OCI-LY7 (cell line): ENCODE measurements around the gene SDCCAG8.

Source experiments
- CTCF ChIP-seq: fragments of 200-600 bp; sonication (generic); conservative IDR thresholded peaks from 2 replicates; pipeline ENCODE4 v1.5.1; 2014; ENCODE audit warnings: mild to moderate bottlenecking, antibody characterized with exemption, low read length, moderate library complexity, mixed read lengths
- EZH2phosphoT487 ChIP-seq: fragments of 200-600 bp; sonication (generic); IDR thresholded peaks from 2 replicates; pipeline ENCODE4 v1.6.1; 2018; ENCODE audit warnings: low read depth, borderline replicate concordance, mild to moderate bottlenecking, mixed run types, antibody characterized with exemption, low read length, moderate library complexity, mixed read lengths

GRCh38 chr1:243349128-243349527 is 93.3 kb downstream of the SDCCAG8 start:
- TF ChIP-seq CTCF = no peak
- no peak for TF ChIP-seq EZH2phosphoT487
